Caco-2 (cell line): ENCODE results near the gene COL12A1. TPM values are rescaled to one million over a fixed set of nuclear protein-coding genes. Genes with fewer than 3 reads are reported as not detected.

Experiments
- BruUV-seq: library from RNA; stranded (reverse); fragments of 400-500 nt; replicated peaks from 2 replicates; lab custom pipeline; 2021; lab: Mats Ljungman, UMichigan
- CTCF ChIA-PET: fragments of 300-600 bp; sonication (Branson Sonifier 250); formaldehyde crosslinking; loops from one replicate; lab custom pipeline; 2022; ENCODE audit warnings: antibody characterized with exemption; lab: Charles Lee
- POLR2A ChIA-PET: fragments of 300-600 bp; sonication (Branson Sonifier 250); formaldehyde crosslinking; loops from one replicate; lab custom pipeline; 2022; ENCODE audit warnings: antibody characterized with exemption; lab: Charles Lee
- DNase-seq, 2 experiments: peaks; one replicate each; pipeline versions ENCODE4 v3.0.0 to v3.0.0-alpha.2; 2020 to 2022
- H3K27me3 ChIP-seq: replicated peaks from 2 replicates; pipeline ENCODE4 v1.6.0; 2011; ENCODE audit warnings: low read length; ENCODE audit not compliant: control insufficient read depth, insufficient read depth
- H3K36me3 ChIP-seq: 2 replicates; pipeline ENCODE4 v1.5.1; 2011; ENCODE audit warnings: low read length; ENCODE audit not compliant: control insufficient read depth, insufficient read depth
- H3K4me1 ChIP-seq: fragments of 250-450 bp; sonication (Bioruptor Pico); 2 replicates; pipeline ENCODE4 v1.5.1; 2020; ENCODE audit warnings: mild to moderate bottlenecking
- H3K4me3 ChIP-seq: 2 replicates; pipeline ENCODE4 v1.5.1; 2011; ENCODE audit warnings: low read depth, mild to moderate bottlenecking, control low read depth, low read length
- H3K9me3 ChIP-seq: fragments of 250-450 bp; sonication (Bioruptor Pico); 2 replicates; pipeline ENCODE4 v1.5.1; 2020; ENCODE audit warnings: mild to moderate bottlenecking, moderate library complexity
- H3K27ac Mint-ChIP-seq: one replicate; pipeline ENCODE4 v1.8.0; 2022; ENCODE audit warnings: mixed read lengths; ENCODE audit not compliant: unreplicated experiment
- H3K27me3 Mint-ChIP-seq: one replicate; pipeline ENCODE4 v1.8.0; 2022; ENCODE audit warnings: mixed read lengths; ENCODE audit not compliant: insufficient read depth, unreplicated experiment
- H3K36me3 Mint-ChIP-seq: one replicate; pipeline ENCODE4 v1.8.0; 2022; ENCODE audit warnings: mild to moderate bottlenecking, mixed read lengths; ENCODE audit not compliant: insufficient read depth, unreplicated experiment
- H3K4me1 Mint-ChIP-seq: one replicate; pipeline ENCODE4 v1.8.0; 2022; ENCODE audit warnings: low read depth, mixed read lengths; ENCODE audit not compliant: unreplicated experiment
- H3K4me3 Mint-ChIP-seq: one replicate; pipeline ENCODE4 v1.8.0; 2022; ENCODE audit warnings: mild to moderate bottlenecking, moderate library complexity, mixed read lengths; ENCODE audit not compliant: unreplicated experiment
- H3K9me3 Mint-ChIP-seq: one replicate; pipeline ENCODE4 v1.8.0; 2022; ENCODE audit warnings: mixed read lengths; ENCODE audit not compliant: unreplicated experiment
- intact Hi-C: fragments of 100-400 bp; cut with micrococcal nuclease; formaldehyde crosslinking; loops from one replicate; pipeline ENCODE4 v1.10.0; 2022; ENCODE audit not compliant: unreplicated experiment
- total RNA-seq: library from RNA; stranded (reverse); gene quantifications from 2 replicates; pipeline ENCODE4 v1.2.3, GENCODE V29; 2022
- TF ChIP-seq, protein P1 (sequence below), 2 experiments: fragments of 200-600 bp in 1 of 2; IDR thresholded peaks; 1 replicate in 1 of 2; 2 replicates in 1 of 2; pipeline versions ENCODE4 v1.5.1 to v1.8.0; 2011 to 2022; ENCODE audit warnings: antibody characterized with exemption in 1 of 2, control low read depth in 1 of 2, inconsistent platforms in 1 of 2, low read depth in 1 of 2, low read length in 1 of 2, mild to moderate bottlenecking in 1 of 2, moderate library complexity in 1 of 2; ENCODE audit not compliant: insufficient read depth in 1 of 2, severe bottlenecking in 1 of 2, unreplicated experiment in 1 of 2

The COL12A1 gene
- total RNA-seq, 1 experiment from 2014 or later: 68.0 TPM

DNA sequence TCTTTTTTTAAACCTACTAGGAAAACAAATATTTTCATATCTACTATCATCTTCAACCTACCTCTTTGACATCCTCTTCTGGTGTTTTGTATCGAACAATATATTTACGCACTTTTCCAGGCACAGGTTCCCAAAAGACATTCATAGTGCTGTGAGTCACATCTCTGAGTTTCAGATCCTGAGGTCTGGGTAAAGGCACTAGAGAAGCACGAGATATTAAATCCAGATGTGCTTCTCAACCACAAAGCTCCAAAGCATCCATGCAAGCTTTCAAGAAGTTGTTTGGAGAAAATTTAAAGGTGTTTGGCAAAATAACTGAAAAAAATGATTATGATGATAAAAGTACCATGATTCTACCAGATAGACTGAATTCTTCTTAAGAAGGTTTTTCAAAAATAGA is 62.7 kb downstream of the COL12A1 start:
- DNase-seq: no peak
- H3K4me3 ChIP-seq: no peak overlapping the region
- TF ChIP-seq, protein P1, sequence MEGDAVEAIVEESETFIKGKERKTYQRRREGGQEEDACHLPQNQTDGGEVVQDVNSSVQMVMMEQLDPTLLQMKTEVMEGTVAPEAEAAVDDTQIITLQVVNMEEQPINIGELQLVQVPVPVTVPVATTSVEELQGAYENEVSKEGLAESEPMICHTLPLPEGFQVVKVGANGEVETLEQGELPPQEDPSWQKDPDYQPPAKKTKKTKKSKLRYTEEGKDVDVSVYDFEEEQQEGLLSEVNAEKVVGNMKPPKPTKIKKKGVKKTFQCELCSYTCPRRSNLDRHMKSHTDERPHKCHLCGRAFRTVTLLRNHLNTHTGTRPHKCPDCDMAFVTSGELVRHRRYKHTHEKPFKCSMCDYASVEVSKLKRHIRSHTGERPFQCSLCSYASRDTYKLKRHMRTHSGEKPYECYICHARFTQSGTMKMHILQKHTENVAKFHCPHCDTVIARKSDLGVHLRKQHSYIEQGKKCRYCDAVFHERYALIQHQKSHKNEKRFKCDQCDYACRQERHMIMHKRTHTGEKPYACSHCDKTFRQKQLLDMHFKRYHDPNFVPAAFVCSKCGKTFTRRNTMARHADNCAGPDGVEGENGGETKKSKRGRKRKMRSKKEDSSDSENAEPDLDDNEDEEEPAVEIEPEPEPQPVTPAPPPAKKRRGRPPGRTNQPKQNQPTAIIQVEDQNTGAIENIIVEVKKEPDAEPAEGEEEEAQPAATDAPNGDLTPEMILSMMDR (IDR thresholded peaks at IDR 0.05; ENCODE audit: insufficient read depth in 1 of 2, low read depth in 1 of 2, low read length in 1 of 2, severe bottlenecking in 1 of 2, unreplicated experiment in 1 of 2): no peak
- POLR2A ChIA-PET: no interaction called here
- H3K9me3 Mint-ChIP-seq: no peaks in the 10 kb centered on the region
- peaks cover 27% of the 10 kb centered on the region for H3K36me3 Mint-ChIP-seq
- no peaks in the 10 kb centered on the region for H3K36me3 ChIP-seq
- intact Hi-C loops: no loop called here
- no peaks in the 10 kb centered on the region for H3K9me3 ChIP-seq
- no peaks in the 10 kb centered on the region for H3K4me1 ChIP-seq
- no peaks in the 10 kb centered on the region for H3K27me3 ChIP-seq
- no peaks in the 10 kb centered on the region for H3K27me3 Mint-ChIP-seq
- no peaks in the 10 kb centered on the region for H3K4me1 Mint-ChIP-seq
- BruUV-seq: no TSS peak
- CTCF ChIA-PET: no interaction called here
- H3K27ac Mint-ChIP-seq: no peak overlapping the region
- no peak overlapping the region for H3K4me3 Mint-ChIP-seq

DNA sequence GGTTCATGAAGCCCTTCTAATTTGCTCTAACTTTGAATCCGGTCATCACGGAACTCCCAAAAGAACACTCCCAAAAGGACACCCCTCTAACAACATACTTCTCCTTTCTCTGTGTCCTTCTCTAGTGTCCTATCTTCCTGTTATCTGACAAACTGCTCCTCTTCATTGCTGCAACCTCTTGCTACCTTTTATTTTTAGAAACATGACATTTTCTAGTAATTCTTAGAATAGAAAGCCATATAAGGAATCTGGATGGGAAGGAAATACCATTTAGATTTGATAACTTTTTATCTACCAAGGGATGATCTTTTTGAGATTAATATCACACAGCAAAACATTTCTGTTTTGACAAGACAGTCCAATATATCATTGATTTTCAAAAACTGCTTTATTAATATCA is 63.1 kb downstream of the COL12A1 start:
- no TSS peak for BruUV-seq
- H3K27ac Mint-ChIP-seq: no peak overlapping the region
- no peaks in the 10 kb centered on the region for H3K4me1 ChIP-seq
- TF ChIP-seq, protein P1 (IDR thresholded peaks at IDR 0.05; ENCODE audit: insufficient read depth in 1 of 2, low read depth in 1 of 2, low read length in 1 of 2, severe bottlenecking in 1 of 2, unreplicated experiment in 1 of 2): no peak
- no peaks in the 10 kb centered on the region for H3K27me3 ChIP-seq
- H3K27me3 Mint-ChIP-seq: no peaks in the 10 kb centered on the region
- POLR2A ChIA-PET: no interaction called here
- H3K9me3 ChIP-seq: no peaks in the 10 kb centered on the region
- no peaks in the 10 kb centered on the region for H3K9me3 Mint-ChIP-seq
- no peaks in the 10 kb centered on the region for H3K4me1 Mint-ChIP-seq
- no peak overlapping the region for H3K4me3 Mint-ChIP-seq
- CTCF ChIA-PET: no interaction called here
- no peak for DNase-seq
- H3K4me3 ChIP-seq: no peak overlapping the region
- H3K36me3 ChIP-seq: 0 out of 2 replicates have a peak, but pooled peaks cover 1% of the 10 kb centered on the region
- intact Hi-C loops: no loop called here
- H3K36me3 Mint-ChIP-seq: peaks cover 25% of the 10 kb centered on the region

DNA sequence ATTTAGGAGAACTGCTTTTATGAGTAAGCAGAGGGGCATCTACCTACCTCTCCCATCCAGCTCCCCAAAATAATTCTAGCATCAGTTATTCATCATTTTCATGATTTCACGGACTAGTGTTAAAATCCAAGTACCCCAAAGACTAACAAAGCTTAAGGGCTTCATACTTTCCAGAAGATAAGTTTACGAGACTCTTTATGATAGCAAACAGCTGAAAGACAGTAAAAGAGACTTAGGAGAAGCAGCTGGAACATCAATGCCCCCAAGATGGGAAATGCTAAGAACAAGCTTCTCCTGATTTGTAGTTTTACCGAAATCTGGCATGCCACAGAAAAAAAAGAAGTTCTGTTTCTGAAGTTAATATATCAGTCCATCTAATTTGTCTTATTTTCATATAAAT is 70.0 kb downstream of the COL12A1 start:
- Histone ChIP-seq H3K9me3 (no peaks in the 10 kb centered on the region), H3K4me1 (no peaks in the 10 kb centered on the region), H3K27me3 (no peaks in the 10 kb centered on the region), H3K4me3 (no peak overlapping the region), H3K36me3 (0 out of 2 replicates have a peak, but pooled peaks cover 1% of the 10 kb centered on the region)
- H3K27me3 Mint-ChIP-seq: no peaks in the 10 kb centered on the region
- peaks cover 46% of the 10 kb centered on the region for H3K36me3 Mint-ChIP-seq
- CTCF ChIA-PET: no interaction called here
- TF ChIP-seq, protein P1 (IDR thresholded peaks at IDR 0.05; ENCODE audit: insufficient read depth in 1 of 2, low read depth in 1 of 2, low read length in 1 of 2, severe bottlenecking in 1 of 2, unreplicated experiment in 1 of 2): no peak
- no peaks in the 10 kb centered on the region for H3K9me3 Mint-ChIP-seq
- DNase-seq: no peak
- no TSS peak for BruUV-seq
- POLR2A ChIA-PET: no interaction called here
- H3K4me3 Mint-ChIP-seq: no peak overlapping the region
- H3K27ac Mint-ChIP-seq: no peak overlapping the region
- intact Hi-C loops: no loop called here
- no peaks in the 10 kb centered on the region for H3K4me1 Mint-ChIP-seq
